ENCODE results near the gene ME1.

GRCh38 chr6:83199173-83199862 lies 231.5 kb downstream of the ME1 start:
- no peak for TF ChIP-seq CTCF (IDR thresholded peaks at IDR 0.05)
- no peak for TF ChIP-seq ZFX (IDR thresholded peaks at IDR 0.05; ENCODE audit: borderline replicate concordance)
